ENCODE measurements around the gene IFT81.

DNA sequence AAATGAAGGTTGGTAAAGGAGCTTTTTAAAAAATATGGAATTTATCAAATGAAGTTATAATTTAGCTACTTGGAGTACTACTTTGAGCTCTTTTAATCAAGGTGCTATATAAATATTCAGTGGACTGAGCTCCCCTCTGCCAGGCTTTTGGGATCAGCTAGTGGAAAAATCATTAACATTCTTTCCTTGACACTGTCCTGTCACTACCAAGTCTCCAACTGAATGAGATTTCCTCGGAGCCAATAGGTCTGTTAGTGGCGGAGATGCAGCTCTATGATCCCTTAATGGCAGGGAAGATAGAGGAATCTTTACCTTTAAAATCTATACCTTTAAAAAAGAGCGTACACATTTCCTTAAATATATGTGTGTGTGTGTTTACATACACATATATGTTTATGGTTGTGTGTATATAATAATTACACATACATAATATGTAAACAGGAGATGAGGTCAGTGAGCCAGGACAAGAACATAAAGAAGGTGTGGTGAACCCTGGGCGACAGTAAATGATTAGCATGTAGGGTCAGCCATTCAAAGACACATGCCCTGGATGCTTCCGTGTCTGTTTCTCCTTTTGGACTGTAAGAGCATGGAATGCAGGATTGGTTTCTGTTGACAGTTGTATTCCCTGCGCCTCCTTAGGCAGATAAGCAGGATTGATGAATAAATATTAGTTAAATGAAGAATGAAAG is 109.2 kb downstream of the IFT81 start:
- TF ChIP-seq, protein P1, sequence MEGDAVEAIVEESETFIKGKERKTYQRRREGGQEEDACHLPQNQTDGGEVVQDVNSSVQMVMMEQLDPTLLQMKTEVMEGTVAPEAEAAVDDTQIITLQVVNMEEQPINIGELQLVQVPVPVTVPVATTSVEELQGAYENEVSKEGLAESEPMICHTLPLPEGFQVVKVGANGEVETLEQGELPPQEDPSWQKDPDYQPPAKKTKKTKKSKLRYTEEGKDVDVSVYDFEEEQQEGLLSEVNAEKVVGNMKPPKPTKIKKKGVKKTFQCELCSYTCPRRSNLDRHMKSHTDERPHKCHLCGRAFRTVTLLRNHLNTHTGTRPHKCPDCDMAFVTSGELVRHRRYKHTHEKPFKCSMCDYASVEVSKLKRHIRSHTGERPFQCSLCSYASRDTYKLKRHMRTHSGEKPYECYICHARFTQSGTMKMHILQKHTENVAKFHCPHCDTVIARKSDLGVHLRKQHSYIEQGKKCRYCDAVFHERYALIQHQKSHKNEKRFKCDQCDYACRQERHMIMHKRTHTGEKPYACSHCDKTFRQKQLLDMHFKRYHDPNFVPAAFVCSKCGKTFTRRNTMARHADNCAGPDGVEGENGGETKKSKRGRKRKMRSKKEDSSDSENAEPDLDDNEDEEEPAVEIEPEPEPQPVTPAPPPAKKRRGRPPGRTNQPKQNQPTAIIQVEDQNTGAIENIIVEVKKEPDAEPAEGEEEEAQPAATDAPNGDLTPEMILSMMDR (IDR thresholded peaks at IDR 0.05; ENCODE audit: insufficient read depth, low read length, poor library complexity, severe bottlenecking) = no peak
- no peak for TF ChIP-seq EZH2phosphoT487 (conservative IDR thresholded peaks at IDR 0.05; ENCODE audit: low read length)
